ENCODE data around the gene CEP70. TPM values are rescaled to one million over a fixed set of nuclear protein-coding genes. Genes with fewer than 3 reads are reported as not detected.
"Not testable (repeated sequence)": the region's sequence is repeated elsewhere in the genome, so short reads cannot be mapped to it uniquely, and the experiment has no call there.

The CEP70 gene
- total RNA-seq, 1 experiment from 2014 or later, result 22.3 TPM

- H3K4me3 ChIP-seq; DNase-seq (ENCODE audit: low read depth in 1 of 2, low spot score in 2 of 2); H3K27me3 ChIP-seq (replicated peaks); H3K4me1 ChIP-seq (replicated peaks); H3K9me3 ChIP-seq (replicated peaks); H3K27ac ChIP-seq; H3K36me3 ChIP-seq: not testable (repeated sequence)
Measured at GRCh38 chr3:138486580-138486979, 107.5 kb downstream of the CEP70 start.

GRCh38 chr3:138484672-138485071 lies 109.4 kb downstream of the CEP70 start:
- H3K36me3 ChIP-seq; H3K4me3 ChIP-seq; H3K4me1 ChIP-seq (replicated peaks); DNase-seq (ENCODE audit: low read depth in 1 of 2, low spot score in 2 of 2); H3K27me3 ChIP-seq (replicated peaks); H3K9me3 ChIP-seq (replicated peaks); H3K27ac ChIP-seq: not testable (repeated sequence)

GRCh38 chr3:138479438-138479863 lies 114.6 kb downstream of the CEP70 start:
- DNase-seq (ENCODE audit: low read depth in 1 of 2, low spot score in 2 of 2), result peak in 1 of 2 experiments; percentile 40
- H3K36me3 ChIP-seq, result no peaks in the 10 kb centered on the region
- no peaks in the 10 kb centered on the region for H3K27me3 ChIP-seq (replicated peaks)

DNA sequence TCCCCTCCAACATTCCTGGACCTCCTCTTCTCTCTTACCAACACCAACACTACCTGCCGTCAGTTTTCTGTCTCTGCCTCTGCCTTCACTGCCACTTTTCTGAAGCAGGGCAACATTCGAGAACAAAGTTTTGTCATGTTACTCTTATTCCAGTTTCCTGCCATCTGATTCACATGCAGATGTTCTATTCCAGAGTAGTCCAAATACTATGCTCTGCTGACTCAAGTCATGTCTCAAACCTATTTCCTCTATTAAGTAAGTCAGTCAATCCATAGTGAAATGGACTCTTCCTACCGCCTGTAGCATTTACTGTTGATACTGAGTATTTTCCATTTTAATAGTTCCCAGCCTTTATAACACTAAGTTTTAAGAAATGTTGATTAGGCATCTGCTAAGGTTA lies 116.3 kb downstream of the CEP70 start:
- H3K9me3 ChIP-seq (replicated peaks), result no peaks in the 10 kb centered on the region; the same call in 1 of the 2 replicates
- H3K36me3 ChIP-seq, result no peaks in the 10 kb centered on the region
- H3K27ac ChIP-seq, result no peak overlapping the region
- no peak overlapping the region for H3K4me3 ChIP-seq
- DNase-seq (ENCODE audit: low read depth in 1 of 2, low spot score in 2 of 2), result no peak
- no peaks in the 10 kb centered on the region for H3K4me1 ChIP-seq (replicated peaks)
- H3K27me3 ChIP-seq (replicated peaks), result no peaks in the 10 kb centered on the region

More at GRCh38 chr3:138479438-138479863, 114.6 kb downstream of the CEP70 start:
- Histone ChIP-seq H3K4me1 (replicated peaks) (no peaks in the 10 kb centered on the region), H3K9me3 (replicated peaks) (no peaks in the 10 kb centered on the region; the same call in 1 of the 2 replicates), H3K4me3 (no peak overlapping the region), H3K27ac (no peak overlapping the region)

DNA sequence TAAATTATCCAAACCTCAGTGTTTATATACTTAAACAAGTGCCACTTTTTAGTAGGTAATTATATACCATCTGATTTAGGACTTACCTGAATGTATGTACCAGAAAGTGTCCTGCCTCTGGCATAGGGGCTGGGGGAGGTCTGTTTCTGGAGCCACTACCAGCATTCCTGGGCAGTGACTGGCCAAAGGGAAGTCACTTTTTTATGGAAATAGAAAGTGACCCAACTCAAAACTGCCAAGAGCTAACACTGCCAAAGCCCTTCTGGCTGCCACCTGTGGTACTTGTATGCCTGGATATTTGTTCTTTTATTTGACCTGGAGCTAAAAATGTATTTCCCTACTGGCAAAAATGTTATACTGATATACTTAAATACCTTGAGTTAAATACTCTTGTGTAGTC lies 116.9 kb downstream of the CEP70 start:
- no peaks in the 10 kb centered on the region; the same call in 1 of the 2 replicates for H3K9me3 ChIP-seq (replicated peaks)
- no peaks in the 10 kb centered on the region for H3K36me3 ChIP-seq
- H3K27me3 ChIP-seq (replicated peaks), result no peaks in the 10 kb centered on the region
- no peak for DNase-seq (ENCODE audit: low read depth in 1 of 2, low spot score in 2 of 2)
- no peaks in the 10 kb centered on the region for H3K4me1 ChIP-seq (replicated peaks)
- no peak overlapping the region for H3K27ac ChIP-seq
- H3K4me3 ChIP-seq, result no peak overlapping the region

DNA sequence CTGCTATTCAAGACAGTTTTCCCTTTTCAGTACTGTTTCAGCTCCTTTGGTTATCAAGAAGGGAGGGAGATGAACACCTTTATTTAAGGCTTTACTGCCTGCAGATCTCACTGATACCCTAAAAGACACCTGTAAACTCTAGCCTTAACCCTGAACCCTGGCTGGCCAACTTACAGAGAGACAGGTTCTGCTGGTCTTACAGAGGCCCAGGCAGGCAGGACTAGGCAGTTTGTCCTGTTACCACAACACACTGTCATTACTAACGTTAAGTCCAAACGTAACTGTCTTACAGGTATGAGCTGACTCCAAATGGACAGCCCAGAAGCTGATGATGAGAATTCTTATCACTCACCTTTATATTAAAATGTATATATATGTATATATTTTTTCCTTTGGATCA lies 117.5 kb downstream of the CEP70 start:
- Histone ChIP-seq H3K36me3 (no peaks in the 10 kb centered on the region), H3K4me1 (replicated peaks) (no peaks in the 10 kb centered on the region), H3K4me3 (no peak overlapping the region), H3K27me3 (replicated peaks) (no peaks in the 10 kb centered on the region), H3K9me3 (replicated peaks) (no peaks in the 10 kb centered on the region; the same call in 1 of the 2 replicates), H3K27ac (no peak overlapping the region)
- DNase-seq (ENCODE audit: low read depth in 1 of 2, low spot score in 2 of 2), result no peak

- Histone ChIP-seq H3K4me1 (replicated peaks) (no peaks in the 10 kb centered on the region), H3K36me3 (no peaks in the 10 kb centered on the region), H3K27me3 (replicated peaks) (no peaks in the 10 kb centered on the region), H3K4me3 (no peak overlapping the region), H3K9me3 (replicated peaks) (no peaks in the 10 kb centered on the region), H3K27ac (no peak overlapping the region)
- DNase-seq (ENCODE audit: low read depth in 1 of 2, low spot score in 2 of 2), result no peak
Measured at GRCh38 chr3:138474163-138474562, 119.9 kb downstream of the CEP70 start.

DNA sequence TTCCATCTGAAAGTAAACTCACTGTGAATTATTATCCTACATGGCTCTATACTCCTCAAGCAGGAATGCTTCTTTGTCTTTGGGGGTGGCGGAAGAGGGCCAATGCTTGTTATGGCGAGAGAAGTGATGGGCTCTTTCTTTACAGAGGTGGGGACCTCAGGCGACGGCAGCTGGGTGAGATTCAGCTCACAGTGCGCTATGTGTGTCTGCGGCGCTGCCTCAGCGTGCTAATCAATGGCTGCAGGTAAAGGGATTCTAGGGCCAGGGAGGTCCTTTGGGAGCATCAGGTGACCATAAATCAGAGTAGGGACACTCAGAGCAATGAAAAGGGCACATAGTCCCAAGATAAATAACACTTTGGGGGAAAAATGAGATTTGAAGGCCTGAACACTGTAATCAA lies 120.7 kb downstream of the CEP70 start:
- Histone ChIP-seq H3K4me3 (no peak overlapping the region), H3K27ac (no peak overlapping the region), H3K4me1 (replicated peaks) (no peaks in the 10 kb centered on the region), H3K9me3 (replicated peaks) (no peaks in the 10 kb centered on the region), H3K27me3 (replicated peaks) (no peaks in the 10 kb centered on the region), H3K36me3 (no peaks in the 10 kb centered on the region)
- no peak for DNase-seq (ENCODE audit: low read depth in 1 of 2, low spot score in 2 of 2)

GRCh38 chr3:138472141-138472825 lies 121.8 kb downstream of the CEP70 start:
- no peaks in the 10 kb centered on the region for H3K36me3 ChIP-seq
- no peak overlapping the region for H3K4me3 ChIP-seq
- DNase-seq (ENCODE audit: low read depth in 1 of 2, low spot score in 2 of 2), result no peak
- no peaks in the 10 kb centered on the region for H3K4me1 ChIP-seq (replicated peaks)
- no peaks in the 10 kb centered on the region for H3K9me3 ChIP-seq (replicated peaks)
- no peaks in the 10 kb centered on the region for H3K27me3 ChIP-seq (replicated peaks)
- no peak overlapping the region for H3K27ac ChIP-seq

DNA sequence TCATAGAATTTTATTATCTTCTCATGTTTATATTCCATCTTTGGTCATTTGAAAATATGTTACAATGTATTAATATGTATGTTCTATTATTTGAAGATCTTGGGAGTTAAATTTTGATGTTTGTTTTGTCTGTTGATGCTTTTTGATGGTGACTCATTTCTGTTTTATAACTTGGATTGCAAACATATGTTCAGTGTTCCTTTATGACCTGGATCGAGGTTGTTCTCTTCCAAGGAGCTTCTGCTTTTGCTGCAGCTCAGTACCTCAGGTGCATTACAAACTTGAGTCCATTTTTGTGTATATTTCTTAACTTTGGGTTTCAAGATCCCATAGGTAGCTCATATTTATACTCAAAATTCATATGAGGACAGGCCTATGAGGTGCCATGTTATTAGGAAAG lies 122.6 kb downstream of the CEP70 start:
- no peaks in the 10 kb centered on the region for H3K36me3 ChIP-seq
- H3K4me1 ChIP-seq (replicated peaks), result no peaks in the 10 kb centered on the region
- no peaks in the 10 kb centered on the region for H3K27me3 ChIP-seq (replicated peaks)
- no peak for DNase-seq (ENCODE audit: low read depth in 1 of 2, low spot score in 2 of 2)
- no peaks in the 10 kb centered on the region for H3K9me3 ChIP-seq (replicated peaks)
- H3K4me3 ChIP-seq, result no peak overlapping the region
- no peak overlapping the region for H3K27ac ChIP-seq

DNA sequence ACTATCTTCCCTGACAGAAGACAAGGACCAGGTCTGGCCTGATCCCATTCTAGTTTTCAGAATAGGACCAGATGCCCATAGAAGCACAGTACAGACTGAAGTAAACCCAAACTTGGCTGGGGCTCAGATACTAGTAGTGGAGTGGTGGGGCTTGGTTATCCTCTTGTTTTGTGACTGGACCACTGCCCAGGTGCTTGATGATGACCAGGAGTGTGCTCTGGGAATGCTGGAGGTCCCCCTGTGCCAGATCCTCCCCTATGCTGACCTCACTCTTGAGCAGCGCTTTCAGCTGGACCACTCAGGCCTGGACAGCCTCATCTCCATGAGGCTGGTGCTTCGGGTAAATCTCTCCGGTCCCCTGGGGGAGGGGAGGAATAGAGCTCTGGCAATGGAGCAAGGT lies 123.4 kb downstream of the CEP70 start:
- no peaks in the 10 kb centered on the region for H3K36me3 ChIP-seq
- no peak overlapping the region for H3K27ac ChIP-seq
- DNase-seq (ENCODE audit: low read depth in 1 of 2, low spot score in 2 of 2), result no peak
- no peaks in the 10 kb centered on the region for H3K4me1 ChIP-seq (replicated peaks)
- H3K27me3 ChIP-seq (replicated peaks), result no peaks in the 10 kb centered on the region
- no peaks in the 10 kb centered on the region for H3K9me3 ChIP-seq (replicated peaks)
- no peak overlapping the region for H3K4me3 ChIP-seq

- H3K27me3 ChIP-seq (replicated peaks), result no peaks in the 10 kb centered on the region
- H3K4me1 ChIP-seq (replicated peaks), result no peaks in the 10 kb centered on the region
- H3K4me3 ChIP-seq, result no peak overlapping the region
- H3K36me3 ChIP-seq, result no peaks in the 10 kb centered on the region
- H3K27ac ChIP-seq, result no peak overlapping the region
- no peaks in the 10 kb centered on the region for H3K9me3 ChIP-seq (replicated peaks)
- no peak for DNase-seq (ENCODE audit: low read depth in 1 of 2, low spot score in 2 of 2)
Measured at GRCh38 chr3:138469874-138470273, 124.2 kb downstream of the CEP70 start.

GRCh38 chr3:138468886-138469285 lies 125.2 kb downstream of the CEP70 start:
- no peak overlapping the region for H3K4me3 ChIP-seq
- H3K36me3 ChIP-seq, result no peaks in the 10 kb centered on the region
- H3K27me3 ChIP-seq (replicated peaks), result no peaks in the 10 kb centered on the region
- DNase-seq (ENCODE audit: low read depth in 1 of 2, low spot score in 2 of 2), result no peak
- no peaks in the 10 kb centered on the region for H3K9me3 ChIP-seq (replicated peaks)
- H3K27ac ChIP-seq, result no peak overlapping the region
- no peaks in the 10 kb centered on the region for H3K4me1 ChIP-seq (replicated peaks)

GRCh38 chr3:138468451-138468850 lies 125.6 kb downstream of the CEP70 start:
- Histone ChIP-seq H3K27ac (no peak overlapping the region), H3K36me3 (no peaks in the 10 kb centered on the region), H3K4me3 (no peak overlapping the region), H3K27me3 (replicated peaks) (no peaks in the 10 kb centered on the region), H3K4me1 (replicated peaks) (no peaks in the 10 kb centered on the region), H3K9me3 (replicated peaks) (no peaks in the 10 kb centered on the region)
- DNase-seq (ENCODE audit: low read depth in 1 of 2, low spot score in 2 of 2), result no peak

DNA sequence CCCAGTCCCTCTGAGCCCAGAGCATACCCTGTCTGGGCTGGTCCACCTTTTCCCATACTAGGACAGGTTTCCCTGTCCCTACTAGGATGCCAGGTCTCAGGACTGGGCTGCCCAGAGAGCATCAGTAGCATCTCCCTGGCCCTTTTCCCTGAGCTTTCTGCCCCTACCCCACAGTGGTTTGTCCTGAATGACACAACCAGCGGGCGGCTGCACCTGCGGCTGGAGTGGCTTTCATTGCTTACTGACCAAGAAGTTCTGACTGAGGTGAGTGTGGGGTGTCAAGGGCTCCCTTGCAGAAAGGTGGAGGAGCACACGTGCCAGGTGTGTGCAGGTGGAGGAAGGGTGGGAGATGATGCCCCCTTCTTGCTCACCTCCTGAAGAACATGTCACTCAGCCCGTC lies 126.1 kb downstream of the CEP70 start:
- H3K27ac ChIP-seq, result no peak overlapping the region
- H3K27me3 ChIP-seq (replicated peaks), result no peaks in the 10 kb centered on the region
- H3K36me3 ChIP-seq, result no peaks in the 10 kb centered on the region
- H3K4me1 ChIP-seq (replicated peaks), result no peaks in the 10 kb centered on the region
- H3K4me3 ChIP-seq, result no peak overlapping the region
- no peak for DNase-seq (ENCODE audit: low read depth in 1 of 2, low spot score in 2 of 2)
- H3K9me3 ChIP-seq (replicated peaks), result no peaks in the 10 kb centered on the region

Measured in SJSA1 (cell line).